LHCN-M2 (cell line): ENCODE results near the gene JTB. TPM values are rescaled to one million over a fixed set of nuclear protein-coding genes. Genes with fewer than 3 reads are reported as not detected.

Experiments
- DNase-seq: peaks from one replicate; pipeline ENCODE4 v3.0.0-alpha.2; 2012; ENCODE audit warnings: low read depth
- total RNA-seq: library from RNA; depleted of rRNA; stranded (reverse); fragments of >200 nt; gene quantifications from 2 replicates; pipeline ENCODE4 v1.2.3, GENCODE V29; 2014

JTB gene
- total RNA-seq, 1 experiment from 2014 or later, result 148 TPM

- DNase-seq, result no peak
Measured at GRCh38 chr1:153956997-153957715, 20.3 kb downstream of the JTB start.

- no peak for DNase-seq
Measured at GRCh38 chr1:153954826-153955225, 22.6 kb downstream of the JTB start.

GRCh38 chr1:153953859-153954365 lies 23.6 kb downstream of the JTB start:
- no peak for DNase-seq

- DNase-seq, result no peak
Measured at GRCh38 chr1:153951801-153952200, 25.7 kb downstream of the JTB start.

GRCh38 chr1:153951183-153951582 lies 26.3 kb downstream of the JTB start:
- DNase-seq, result no peak

GRCh38 chr1:153946622-153947241 lies 30.7 kb downstream of the JTB start, which contains the start of gene DENND4B:
TSS of gene DENND4B (minus strand) at chr1:153946718. CDS start at chr1:153944374, 2,344 bp downstream.
- DNase-seq, result peak; percentile 73

- DNase-seq, result peak; percentile 65
Measured at GRCh38 chr1:153945795-153946621, 31.5 kb downstream of the JTB start.

- DNase-seq, result peak; percentile 52
Measured at GRCh38 chr1:153945131-153945794, 32.2 kb downstream of the JTB start.

GRCh38 chr1:153944827-153945117 lies 32.7 kb downstream of the JTB start:
- DNase-seq, result no peak

- DNase-seq, result no peak
Measured at GRCh38 chr1:153944005-153944826, 33.3 kb downstream of the JTB start.

- no peak for DNase-seq
Measured at GRCh38 chr1:153942766-153943549, 34.5 kb downstream of the JTB start.

GRCh38 chr1:153941826-153942725 lies 35.4 kb downstream of the JTB start:
- no peak for DNase-seq

GRCh38 chr1:153940756-153941155 lies 36.7 kb downstream of the JTB start:
- no peak for DNase-seq

GRCh38 chr1:153939476-153939875 lies 38.0 kb downstream of the JTB start:
- DNase-seq, result no peak

GRCh38 chr1:153938996-153939395 lies 38.5 kb downstream of the JTB start:
- DNase-seq, result no peak

GRCh38 chr1:153937331-153937730 lies 40.1 kb downstream of the JTB start:
- no peak for DNase-seq

GRCh38 chr1:153936011-153936802 lies 41.3 kb downstream of the JTB start:
- no peak for DNase-seq

- DNase-seq, result no peak
Measured at GRCh38 chr1:153934746-153935145, 42.7 kb downstream of the JTB start.
